Suprapubic skin (tissue), 4 donors: Measurements from ENCODE around the gene SPATA2.

Source experiments
- POLR2A ChIP-seq, 2 donors: fragments of 450-650 bp; IDR thresholded peaks; one replicate each; pipeline ENCODE4 v1.6.1; 2017; ENCODE audit warnings: antibody characterized with exemption in 2 of 2, mild to moderate bottlenecking in 2 of 2, moderate library complexity in 2 of 2
- POLR2AphosphoS5 ChIP-seq, 3 donors: sonication (generic); formaldehyde crosslinking; IDR thresholded peaks; one replicate each; pipeline ENCODE4 v1.6.1; 2017; ENCODE audit warnings: antibody characterized with exemption in 3 of 3
- TF ChIP-seq, protein P1 (sequence below), 2 donors: fragments of 200-600 bp in 1 of 2; fragments of 450-650 bp in 1 of 2; sonication (generic) in 1 of 2; IDR thresholded peaks; one replicate each; pipeline ENCODE4 v1.5.1; 2016 to 2019; ENCODE audit warnings: antibody characterized with exemption in 2 of 2, mild to moderate bottlenecking in 1 of 2, moderate library complexity in 1 of 2

DNA sequence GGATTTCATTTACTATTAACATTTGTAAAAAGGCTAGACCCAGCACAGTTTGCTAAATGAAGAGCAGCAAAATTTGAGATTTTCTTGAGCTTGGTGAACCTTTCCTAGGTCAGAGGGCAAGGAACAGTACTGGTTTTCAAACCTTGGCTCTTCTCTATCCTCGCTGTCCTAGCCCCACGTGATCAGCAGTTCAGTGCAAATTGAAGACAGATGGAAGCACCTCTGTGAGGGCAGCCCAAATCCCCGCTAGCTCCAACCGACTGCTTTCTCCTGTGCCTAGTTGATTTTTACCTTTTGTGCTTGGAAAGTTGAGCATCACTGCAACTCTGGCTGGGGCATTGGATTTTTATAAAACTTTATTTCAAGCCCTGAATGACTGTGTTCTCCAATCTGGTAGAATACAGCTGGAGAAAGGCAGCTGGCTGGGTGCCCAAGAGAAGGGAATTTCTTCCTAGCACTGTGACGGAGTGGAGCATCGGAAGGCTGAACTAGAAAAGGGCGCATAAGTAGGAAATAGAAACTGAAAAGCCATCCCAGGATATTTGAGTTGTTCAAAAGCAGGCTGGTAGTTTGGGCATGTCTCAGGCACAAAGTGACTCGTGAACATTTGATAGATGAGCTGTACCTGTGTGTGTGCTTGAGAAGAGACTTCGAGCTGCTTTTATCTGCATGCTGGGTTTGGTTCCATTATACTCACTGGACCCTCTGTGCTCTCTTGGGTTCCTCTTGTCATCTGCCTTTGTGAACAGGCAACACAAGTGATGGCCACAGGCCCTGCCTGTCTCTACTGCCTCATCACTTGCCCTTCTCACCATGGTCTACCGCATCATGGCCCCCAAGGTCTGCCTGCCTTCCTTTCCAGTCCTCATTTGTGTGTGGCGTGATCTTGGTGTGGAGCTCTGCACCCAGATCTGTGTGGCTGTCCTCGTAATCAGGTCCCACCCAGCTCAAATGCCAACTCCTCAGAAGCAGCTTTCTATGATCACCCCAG lies 23.1 kb upstream of the SPATA2 start:
- TF ChIP-seq, protein P1, sequence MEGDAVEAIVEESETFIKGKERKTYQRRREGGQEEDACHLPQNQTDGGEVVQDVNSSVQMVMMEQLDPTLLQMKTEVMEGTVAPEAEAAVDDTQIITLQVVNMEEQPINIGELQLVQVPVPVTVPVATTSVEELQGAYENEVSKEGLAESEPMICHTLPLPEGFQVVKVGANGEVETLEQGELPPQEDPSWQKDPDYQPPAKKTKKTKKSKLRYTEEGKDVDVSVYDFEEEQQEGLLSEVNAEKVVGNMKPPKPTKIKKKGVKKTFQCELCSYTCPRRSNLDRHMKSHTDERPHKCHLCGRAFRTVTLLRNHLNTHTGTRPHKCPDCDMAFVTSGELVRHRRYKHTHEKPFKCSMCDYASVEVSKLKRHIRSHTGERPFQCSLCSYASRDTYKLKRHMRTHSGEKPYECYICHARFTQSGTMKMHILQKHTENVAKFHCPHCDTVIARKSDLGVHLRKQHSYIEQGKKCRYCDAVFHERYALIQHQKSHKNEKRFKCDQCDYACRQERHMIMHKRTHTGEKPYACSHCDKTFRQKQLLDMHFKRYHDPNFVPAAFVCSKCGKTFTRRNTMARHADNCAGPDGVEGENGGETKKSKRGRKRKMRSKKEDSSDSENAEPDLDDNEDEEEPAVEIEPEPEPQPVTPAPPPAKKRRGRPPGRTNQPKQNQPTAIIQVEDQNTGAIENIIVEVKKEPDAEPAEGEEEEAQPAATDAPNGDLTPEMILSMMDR (IDR thresholded peaks at IDR 0.05), result no peak
- TF ChIP-seq POLR2A (IDR thresholded peaks at IDR 0.05) (no peak), POLR2AphosphoS5 (IDR thresholded peaks at IDR 0.05) (no peak)
